HG02852 (cell line): Measurements from ENCODE around the gene STK24.
A peak's percentile ranks its signal among the peaks of the same experiment; 100 is the strongest.

ENCODE experiments used
- ATAC-seq: cut with Tn5 transposase; IDR thresholded peaks from one replicate; pipeline ENCODE4 v1.9.1; 2021; ENCODE audit warnings: mild to moderate bottlenecking, moderate library complexity; ENCODE audit not compliant: unreplicated experiment

Gene STK24

DNA sequence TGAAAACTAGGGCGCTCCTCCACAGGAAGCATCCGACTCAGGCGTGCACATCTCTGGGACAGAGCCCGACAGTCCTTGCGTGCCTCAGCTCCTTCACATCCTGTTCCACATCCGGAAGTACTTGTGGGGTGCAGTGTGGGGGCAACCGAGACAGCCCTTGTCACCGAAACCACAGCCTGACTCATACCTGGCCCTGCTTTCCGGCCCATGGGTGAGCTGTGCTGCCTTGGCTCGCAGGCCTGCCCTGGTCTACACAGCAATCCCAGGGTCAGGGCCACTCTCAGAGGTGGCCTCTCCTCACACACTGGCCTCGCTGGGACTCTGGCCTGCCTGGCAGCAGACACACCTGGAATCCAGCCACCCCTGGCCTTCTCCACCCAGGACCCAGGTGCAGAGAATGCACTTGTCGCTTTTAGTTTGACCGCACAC, 100.4 kb downstream of the STK24 start:
- ATAC-seq = peak; percentile 91

DNA sequence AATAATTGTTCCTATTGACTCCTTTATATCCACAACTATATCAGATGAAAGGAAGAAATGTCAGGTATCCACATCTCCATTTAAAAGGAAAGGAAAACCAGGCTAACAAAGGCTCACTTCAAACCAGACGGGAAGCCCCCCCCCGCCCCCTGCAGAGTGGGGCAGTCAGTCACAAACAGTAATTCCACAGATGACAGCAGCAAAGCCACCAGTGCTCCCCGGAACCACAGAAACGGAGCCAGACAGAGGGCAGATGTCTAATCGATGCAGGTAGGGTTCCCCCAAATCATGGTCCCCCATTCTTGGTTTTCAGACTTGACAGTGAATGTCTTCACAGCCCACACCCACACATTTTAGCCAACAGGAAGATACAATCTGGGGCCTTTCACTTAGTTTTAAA, 100.8 kb downstream of the STK24 start:
- ATAC-seq = peak; percentile 36

DNA sequence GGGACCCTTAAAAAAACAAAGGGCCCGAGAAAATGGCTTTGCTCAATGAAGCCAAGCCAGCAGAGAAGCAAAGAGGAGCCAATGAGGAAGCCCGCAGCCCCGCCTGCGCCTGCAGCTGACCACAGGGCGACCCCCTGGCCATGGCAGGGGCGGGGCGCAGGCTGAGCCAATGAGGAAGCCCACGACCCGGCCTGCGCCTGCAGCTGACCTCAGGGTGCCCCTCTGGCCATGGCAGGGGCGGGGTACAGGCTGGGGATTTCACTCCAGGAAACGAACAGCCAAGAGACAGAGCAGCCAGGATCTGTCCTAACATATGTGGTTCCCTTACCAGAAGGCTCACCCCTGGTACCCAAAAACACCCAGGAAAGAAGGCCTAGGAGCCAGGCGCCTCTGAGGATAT, 101.4 kb downstream of the STK24 start:
- no peak for ATAC-seq

DNA sequence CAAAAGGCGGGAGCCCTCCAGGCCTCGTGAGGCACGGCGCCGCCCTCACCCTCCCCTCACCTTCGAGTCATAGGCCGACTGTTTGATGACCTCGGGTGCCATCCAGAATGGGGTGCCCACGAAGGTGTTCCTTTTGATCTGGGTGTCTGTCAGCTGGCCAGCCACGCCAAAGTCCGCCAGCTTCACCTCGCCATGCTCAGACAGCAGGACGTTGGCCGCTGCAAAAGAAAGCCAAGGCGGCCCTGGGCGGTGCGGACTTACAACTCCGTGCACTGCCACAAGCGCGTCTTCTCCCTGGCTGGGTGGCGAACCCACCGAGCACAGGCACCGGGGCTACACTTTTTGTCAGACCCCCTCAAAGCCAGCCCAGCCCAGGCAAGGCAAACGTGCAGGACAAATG, 102.1 kb downstream of the STK24 start:
- no peak for ATAC-seq

GRCh38 chr13:98474292-98474691, 102.6 kb downstream of the STK24 start:
- no peak for ATAC-seq

GRCh38 chr13:98473788-98474144, 103.1 kb downstream of the STK24 start:
- no peak for ATAC-seq

DNA sequence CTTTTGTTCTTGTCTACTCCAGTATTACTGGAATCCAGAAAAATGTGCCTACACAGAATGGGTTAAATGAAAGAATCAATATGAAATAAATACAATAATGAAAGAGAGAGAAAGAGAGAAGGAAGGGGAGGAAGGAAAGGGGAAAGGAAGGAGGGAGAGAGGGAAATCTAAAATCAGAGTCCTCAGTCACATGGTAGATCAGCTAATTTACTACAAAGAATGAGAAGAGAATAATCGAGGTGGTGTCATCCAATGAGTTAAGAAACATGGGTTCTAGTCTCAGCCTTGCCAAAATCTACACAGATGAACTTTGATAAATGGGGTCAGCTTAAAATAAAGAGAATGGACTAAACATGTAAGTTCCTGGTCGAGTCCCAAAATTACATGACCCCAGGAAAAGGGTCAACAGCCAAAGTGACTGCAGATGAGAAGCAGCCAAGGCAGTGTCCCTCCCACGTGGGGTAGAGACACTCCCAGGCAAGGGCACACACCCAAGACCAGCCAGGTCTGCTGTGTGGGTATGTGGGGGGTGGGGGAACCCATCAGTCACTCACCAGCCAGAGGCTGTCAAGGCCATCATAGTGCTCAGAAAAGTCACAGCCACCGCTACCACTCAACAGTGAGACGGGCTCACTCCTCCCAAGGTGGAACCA, 103.6 kb downstream of the STK24 start:
- ATAC-seq = no peak

- no peak for ATAC-seq
Observed at GRCh38 chr13:98471934-98472333, 105.0 kb downstream of the STK24 start.

- ATAC-seq = no peak
Observed at GRCh38 chr13:98470920-98471319, 106.0 kb downstream of the STK24 start.

- ATAC-seq = no peak
Observed at GRCh38 chr13:98468929-98469328, 108.0 kb downstream of the STK24 start.

GRCh38 chr13:98468361-98468760, 108.5 kb downstream of the STK24 start:
- ATAC-seq = no peak

- no peak for ATAC-seq
Observed at GRCh38 chr13:98467263-98467985, 109.5 kb downstream of the STK24 start.

DNA sequence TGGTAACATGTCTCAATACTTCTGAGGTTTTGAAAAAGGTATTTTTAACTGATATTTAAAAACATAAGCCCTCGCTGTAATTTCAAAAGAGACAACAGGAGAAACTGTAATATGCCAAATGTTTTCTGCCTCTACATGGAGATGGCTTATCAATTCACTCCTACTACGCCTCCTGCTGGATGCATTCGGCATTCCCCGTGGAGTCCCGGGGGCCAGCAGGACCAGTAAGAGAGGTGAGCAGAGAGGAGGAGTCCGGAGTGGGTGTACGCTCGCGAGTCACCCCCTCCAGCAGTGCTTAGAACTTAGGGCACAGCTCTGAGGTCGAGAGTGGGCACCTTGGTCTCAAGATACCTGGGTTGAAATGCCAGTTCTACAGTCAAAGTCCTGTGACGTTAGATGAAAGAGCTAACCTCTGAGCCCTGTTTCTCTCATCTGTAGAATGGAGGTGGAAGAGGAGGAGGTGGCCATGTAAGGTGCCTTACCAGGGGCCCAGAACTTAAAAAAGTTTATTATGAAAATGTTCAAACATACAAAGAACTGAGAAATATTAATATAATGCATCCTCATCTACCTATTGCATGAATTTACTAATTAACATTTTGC, 110.2 kb downstream of the STK24 start:
- ATAC-seq = no peak

DNA sequence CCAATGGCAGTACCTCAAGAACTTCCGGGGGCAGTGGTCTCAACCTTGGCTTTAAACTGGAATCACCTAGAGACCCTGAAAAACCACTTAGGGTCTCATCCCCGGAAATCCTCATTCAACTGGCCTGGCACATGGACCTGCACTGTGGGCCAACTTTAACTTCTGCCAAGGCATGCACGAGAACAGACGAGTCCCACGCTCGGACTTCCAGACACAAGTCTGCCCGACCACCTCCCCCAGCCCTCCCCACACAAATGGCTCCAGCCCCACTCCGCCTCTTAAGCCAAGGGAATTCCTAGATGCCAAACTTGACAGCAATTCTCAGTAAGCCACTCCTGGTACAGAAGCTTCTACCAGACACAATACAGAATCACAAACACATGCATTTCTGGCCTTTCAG, 114.0 kb downstream of the STK24 start:
- no peak for ATAC-seq

DNA sequence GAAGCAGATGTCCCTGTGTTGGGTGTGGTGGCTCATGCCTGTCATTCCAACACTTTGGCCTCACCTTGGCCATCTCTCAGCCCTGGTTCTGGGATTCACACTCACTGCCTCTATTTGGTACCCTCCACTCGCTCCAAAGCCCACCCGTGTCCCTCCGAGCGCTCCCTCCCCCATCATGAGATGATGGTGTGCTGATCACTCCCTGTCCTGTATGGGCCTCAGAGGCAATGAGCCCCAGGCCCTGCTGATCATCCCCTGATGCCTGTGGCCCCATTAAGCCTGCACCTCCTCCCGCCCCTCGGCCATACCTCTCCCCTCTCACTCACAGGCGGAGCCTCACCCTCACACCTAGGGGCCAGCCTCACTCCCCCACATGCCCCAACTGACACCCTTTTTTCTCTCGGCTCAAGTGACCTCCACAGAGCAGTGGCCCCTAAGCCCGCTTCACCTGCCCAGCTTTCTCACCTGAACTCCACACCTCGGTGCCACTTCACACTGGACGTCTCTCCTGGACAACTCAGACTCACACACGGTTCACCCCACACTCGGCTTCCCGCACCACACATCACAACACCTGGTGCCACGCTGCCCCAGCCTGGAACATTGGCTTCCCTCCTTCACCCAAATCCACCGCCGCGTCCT, 114.5 kb downstream of the STK24 start:
- ATAC-seq = no peak

DNA sequence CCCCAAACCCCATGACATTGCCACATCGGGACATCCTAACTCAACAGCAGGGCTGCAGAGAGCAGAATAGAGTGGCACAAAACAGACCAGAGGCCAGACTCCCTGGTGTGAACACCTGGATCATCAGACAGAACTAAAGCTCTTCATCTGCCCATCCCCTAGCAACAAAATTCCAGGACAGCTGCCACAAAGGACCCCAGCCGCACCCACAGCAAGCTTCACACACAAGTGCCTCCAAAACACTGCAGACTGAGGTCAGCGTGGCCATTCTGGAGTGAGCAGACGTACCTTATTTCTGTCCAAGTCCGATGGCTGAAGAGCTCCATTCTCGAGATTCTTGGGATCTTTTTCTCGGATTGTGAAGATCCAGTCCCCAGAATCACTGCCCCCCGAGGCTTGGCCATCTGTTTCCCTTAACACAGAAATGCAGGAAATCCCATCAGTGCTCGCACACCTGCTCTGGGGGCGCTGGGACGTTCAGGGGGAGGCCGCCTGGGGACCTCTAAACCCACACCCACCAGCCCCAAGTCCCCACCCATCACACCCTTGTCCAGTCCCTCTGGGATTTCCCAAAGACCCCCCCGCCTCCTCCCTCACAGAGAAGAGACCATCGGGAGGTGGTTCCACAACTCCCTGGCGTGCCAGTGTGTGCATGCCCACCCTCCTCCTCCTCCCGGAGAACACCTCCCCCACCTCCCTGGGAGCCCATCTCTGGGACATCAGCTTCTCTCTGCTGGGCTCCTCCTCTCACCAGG, 115.2 kb downstream of the STK24 start:
- ATAC-seq = no peak

DNA sequence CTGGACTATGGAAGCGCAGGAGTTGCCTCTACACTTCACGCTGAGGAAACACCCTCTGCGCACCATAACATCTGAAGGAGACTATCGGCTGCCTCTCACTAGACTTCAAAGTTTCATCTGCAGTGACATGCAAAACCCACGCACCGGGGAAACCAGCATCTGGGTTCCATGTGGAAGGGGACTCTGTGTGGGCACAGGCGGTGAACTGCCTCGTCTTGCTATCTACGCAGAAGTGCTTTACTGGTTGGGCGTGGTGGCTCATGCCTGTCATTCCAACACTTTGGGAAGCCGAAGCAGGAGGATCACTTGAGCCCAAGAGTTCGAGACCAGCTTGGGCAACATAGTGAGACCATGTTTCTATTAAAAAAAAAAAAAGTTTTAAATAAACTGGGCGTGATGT, 116.4 kb downstream of the STK24 start:
- no peak for ATAC-seq

DNA sequence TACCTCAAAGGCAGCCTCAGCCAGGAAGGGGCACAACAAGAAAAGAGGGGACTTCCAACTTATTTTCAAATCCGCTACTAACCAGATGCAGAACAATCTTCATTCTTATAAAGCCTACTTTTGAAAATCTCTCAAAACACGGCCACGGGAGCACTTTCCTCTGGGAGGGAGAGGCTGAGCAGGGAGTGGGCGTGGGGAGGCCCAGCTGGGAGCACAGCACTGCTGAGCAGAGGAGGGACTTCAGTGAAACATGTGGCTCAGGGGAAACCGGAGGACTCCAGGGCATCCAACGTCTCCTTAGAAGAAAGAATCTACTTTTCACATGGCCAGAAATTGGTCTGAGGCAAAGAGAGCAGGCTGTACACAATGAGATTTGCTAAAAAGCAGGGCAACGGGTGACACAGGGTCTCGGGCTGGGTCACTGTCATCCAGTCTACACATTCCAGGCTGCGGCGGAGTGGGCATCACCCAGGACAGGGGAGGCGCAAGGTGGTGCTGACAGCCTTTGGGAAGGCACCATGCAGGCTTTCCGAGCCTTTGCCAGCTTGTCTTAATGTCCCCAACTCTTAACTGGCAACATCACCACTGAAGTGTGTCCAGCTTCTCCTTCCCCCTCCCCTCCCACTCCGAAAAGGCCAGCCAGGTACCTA, 117.1 kb downstream of the STK24 start:
- no peak for ATAC-seq

GRCh38 chr13:98459171-98459681, 117.7 kb downstream of the STK24 start:
- no peak for ATAC-seq

DNA sequence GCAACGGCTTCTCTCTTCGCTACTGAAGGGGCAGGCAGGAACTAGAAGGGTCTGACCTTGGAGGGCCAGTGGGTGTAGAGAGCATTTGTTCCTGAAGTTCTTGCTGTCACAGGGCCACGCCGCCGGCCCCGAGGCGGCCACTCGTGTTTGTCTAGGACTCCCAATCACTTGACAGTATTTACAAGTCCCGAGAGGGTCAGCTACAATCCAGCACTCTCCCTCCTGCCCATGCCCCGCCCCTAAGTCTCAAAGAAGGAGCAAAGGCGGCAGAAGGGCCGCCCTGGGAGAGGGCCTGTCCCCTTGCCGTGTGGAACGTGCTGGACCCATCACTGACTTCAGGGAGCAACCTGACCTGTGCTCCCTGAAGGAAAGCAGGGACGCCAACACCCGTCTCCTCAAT, 118.5 kb downstream of the STK24 start:
- no peak for ATAC-seq
